Activated T-helper 1 cell treated with Interleukin-2 at 50 U/mL for 16 hours (primary cell): ENCODE data around the gene C11orf91.
"Not testable (repeated sequence)": the region's sequence is repeated elsewhere in the genome, so short reads cannot be mapped to it uniquely, and the experiment has no call there.

ENCODE experiments used
- DNase-seq: peaks from one replicate; pipeline ENCODE4 v3.0.0-alpha.2; 2020; ENCODE audit warnings: low read depth

Gene C11orf91

GRCh38 chr11:33721426-33721825 is 20.8 kb upstream of the C11orf91 start:
- no peak for DNase-seq

- DNase-seq = no peak
Measured at GRCh38 chr11:33719587-33719986, 19.0 kb upstream of the C11orf91 start.

GRCh38 chr11:33718440-33718839 is 17.8 kb upstream of the C11orf91 start:
- DNase-seq = no peak

- DNase-seq = no peak
Measured at GRCh38 chr11:33716243-33716642, 15.6 kb upstream of the C11orf91 start.

GRCh38 chr11:33713856-33714398 is 13.3 kb upstream of the C11orf91 start:
- no peak for DNase-seq

GRCh38 chr11:33713151-33713855 is 12.7 kb upstream of the C11orf91 start:
- DNase-seq = no peak

GRCh38 chr11:33712436-33712835 is 11.8 kb upstream of the C11orf91 start:
- no peak for DNase-seq

- DNase-seq = no peak
Measured at GRCh38 chr11:33709466-33709865, 8.8 kb upstream of the C11orf91 start.

GRCh38 chr11:33708985-33709384 is 8.4 kb upstream of the C11orf91 start:
- DNase-seq = no peak

- not testable (repeated sequence) for DNase-seq
Measured at GRCh38 chr11:33707831-33708230, 7.2 kb upstream of the C11orf91 start.

- DNase-seq = no peak
Measured at GRCh38 chr11:33706966-33707365, 6.3 kb upstream of the C11orf91 start.

- no peak for DNase-seq
Measured at GRCh38 chr11:33706546-33706945, 5.9 kb upstream of the C11orf91 start.

- no peak for DNase-seq
Measured at GRCh38 chr11:33704240-33705002, 3.8 kb upstream of the C11orf91 start.

GRCh38 chr11:33703788-33704187 is 3.2 kb upstream of the C11orf91 start:
- no peak for DNase-seq

- DNase-seq = no peak
Measured at GRCh38 chr11:33703234-33703633, 2.6 kb upstream of the C11orf91 start.

GRCh38 chr11:33701302-33702230 is 940 bp upstream of the C11orf91 start:
- DNase-seq = no peak

GRCh38 chr11:33700063-33700501 is 544 bp downstream of the C11orf91 start:
- peak; percentile 2 for DNase-seq

GRCh38 chr11:33699515-33700062 is 1.0 kb downstream of the C11orf91 start:
- no peak for DNase-seq

- DNase-seq = no peak
Measured at GRCh38 chr11:33698921-33699320, 1.7 kb downstream of the C11orf91 start.

- no peak for DNase-seq
Measured at GRCh38 chr11:33697997-33698396, 2.6 kb downstream of the C11orf91 start.

- DNase-seq = no peak
Measured at GRCh38 chr11:33696931-33697638, 3.5 kb downstream of the C11orf91 start.
